HCT116 (cell line): ENCODE measurements around the gene SEMA3G. TPM values are rescaled to one million over a fixed set of nuclear protein-coding genes. Genes with fewer than 3 reads are reported as not detected.

ENCODE experiments used
- ATAC-seq: fragments of 200-7000 bp; cut with Tn5 transposase; 2 replicates; pipeline ENCODE4 v1.9.1; 2020; ENCODE audit warnings: mild to moderate bottlenecking, moderate library complexity
- BruUV-seq: library from RNA; stranded (reverse); fragments of 400-500 nt; replicated peaks from 2 replicates; lab custom pipeline; 2021; lab: Mats Ljungman, UMichigan
- CTCF ChIA-PET: fragments of 300-600 bp; sonication (Branson Sonifier 250); formaldehyde crosslinking; loops from one replicate; lab custom pipeline; 2021; ENCODE audit warnings: antibody characterized with exemption; lab: Charles Lee
- POLR2A ChIA-PET: fragments of 300-600, 350-600 bp; sonication (Branson Sonifier 250); formaldehyde crosslinking; loops from one replicate; lab custom pipeline; 2021; ENCODE audit warnings: antibody characterized with exemption; lab: Charles Lee
- RAD21 ChIA-PET, 2 experiments: fragments of 300-600 bp; sonication (Branson Sonifier 250); formaldehyde crosslinking; loops; one replicate each; lab custom pipeline; 2023; ENCODE audit warnings: low total read pairs in 2 of 2; ENCODE audit not compliant: uncharacterized antibody in 2 of 2, unreplicated experiment in 2 of 2, low non-redundant PET in 1 of 2; lab: Charles Lee
- DNase-seq: peaks from one replicate; pipeline ENCODE4 v3.0.0-alpha.2; 2010; ENCODE audit warnings: low read depth, low spot score
- H2AFZ ChIP-seq: fragments of 200-600 bp; shearing (Covaris generic), sonication (generic); 2 replicates; pipeline ENCODE4 v1.6.1; 2017; ENCODE audit warnings: low read depth, mixed run types, mixed read lengths, antibody characterized with exemption, low read length; ENCODE audit not compliant: poor library complexity, severe bottlenecking
- H3K27ac ChIP-seq: 2 replicates; pipeline ENCODE4 v1.5.1; 2012; ENCODE audit warnings: low read depth, low read length
- H3K27me3 ChIP-seq: fragments of 200-600 bp; sonication (generic); 2 replicates; pipeline ENCODE4 v1.6.1; 2016; ENCODE audit warnings: mixed run types, low read length, mixed read lengths; ENCODE audit not compliant: insufficient read depth
- H3K36me3 ChIP-seq, 2 experiments: fragments of 200-500 bp in 1 of 2; fragments of 200-600 bp in 1 of 2; sonication (Bioruptor generic) in 1 of 2; sonication (generic) in 1 of 2; 2 replicates each; pipeline versions ENCODE4 v1.5.1 to v1.6.1; 2014 to 2016; ENCODE audit warnings: low read length in 2 of 2, inconsistent platforms in 1 of 2, mixed read lengths in 1 of 2, mixed run types in 1 of 2; ENCODE audit not compliant: insufficient read depth in 2 of 2, control insufficient read depth in 1 of 2
- H3K4me1 ChIP-seq, 2 experiments: fragments of 200-600 bp in 1 of 2; sonication (generic) in 1 of 2; 2 replicates each; pipeline versions ENCODE4 v1.5.1 to v1.6.1; 2012 to 2017; ENCODE audit warnings: low read length in 2 of 2, inconsistent platforms in 1 of 2, mild to moderate bottlenecking in 1 of 2, mixed read lengths in 1 of 2, mixed run types in 1 of 2, moderate library complexity in 1 of 2; ENCODE audit not compliant: insufficient read depth in 2 of 2, control insufficient read depth in 1 of 2
- H3K4me2 ChIP-seq: fragments of 200-600 bp; sonication (generic); 2 replicates; pipeline ENCODE4 v1.6.1; 2017; ENCODE audit warnings: mixed run types, low read length, mixed read lengths
- H3K4me3 ChIP-seq, 2 experiments: fragments of 200-600 bp in 1 of 2; sonication (generic) in 1 of 2; replicated peaks in 1 of 2; 2 replicates each; pipeline ENCODE4 v1.5.1; 2011 to 2016; ENCODE audit warnings: low read length in 2 of 2, control low read depth in 1 of 2, low read depth in 1 of 2, mild to moderate bottlenecking in 1 of 2, mixed read lengths in 1 of 2, mixed run types in 1 of 2
- H3K79me2 ChIP-seq: fragments of 200-600 bp; sonication (generic); 2 replicates; pipeline ENCODE4 v1.6.1; 2017; ENCODE audit warnings: mild to moderate bottlenecking, mixed run types, low read length, moderate library complexity, mixed read lengths; ENCODE audit not compliant: insufficient read depth
- H3K9ac ChIP-seq: fragments of 200-600 bp; sonication (generic); 2 replicates; pipeline ENCODE4 v1.6.1; 2016; ENCODE audit warnings: low read length, mixed read lengths
- H3K9me2 ChIP-seq: fragments of 200-600 bp; sonication (generic), shearing (Covaris generic); 2 replicates; pipeline ENCODE4 v1.6.1; 2017; ENCODE audit warnings: mixed run types, mild to moderate bottlenecking, moderate library complexity; ENCODE audit not compliant: insufficient read depth
- H3K9me3 ChIP-seq, 2 experiments: fragments of 200-500 bp in 1 of 2; fragments of 200-600 bp in 1 of 2; sonication (Bioruptor generic) in 1 of 2; sonication (generic) in 1 of 2; 2 replicates each; pipeline ENCODE4 v1.6.1; 2014 to 2017; ENCODE audit warnings: low read length in 2 of 2, mixed read lengths in 2 of 2, inconsistent platforms in 1 of 2, low read depth in 1 of 2, mild to moderate bottlenecking in 1 of 2, mixed run types in 1 of 2, moderate library complexity in 1 of 2; ENCODE audit not compliant: control insufficient read depth in 1 of 2, insufficient read depth in 1 of 2
- H4K20me1 ChIP-seq: fragments of 200-600 bp; sonication (generic), shearing (Covaris generic); 2 replicates; pipeline ENCODE4 v1.6.1; 2017; ENCODE audit warnings: mixed run types, mild to moderate bottlenecking, moderate library complexity; ENCODE audit not compliant: insufficient read depth
- CEBPB ChIP-seq: IDR thresholded peaks from 2 replicates; pipeline ENCODE4 v1.6.1; 2012; ENCODE audit warnings: low read depth
- JUND ChIP-seq: IDR thresholded peaks from 2 replicates; pipeline ENCODE4 v1.6.1; 2012
- RAD21 ChIP-seq: IDR thresholded peaks from 2 replicates; pipeline ENCODE4 v1.6.1; 2012; ENCODE audit warnings: low read depth, mild to moderate bottlenecking
- SIN3A ChIP-seq: IDR thresholded peaks from 2 replicates; pipeline ENCODE4 v1.6.1; 2012; ENCODE audit warnings: low read depth
- intact Hi-C: fragments of 100-400 bp; cut with micrococcal nuclease; formaldehyde crosslinking; loops from 2 replicates; pipeline ENCODE4 v1.10.0; 2022
- total RNA-seq: library from RNA; stranded (reverse); gene quantifications from one replicate; pipeline ENCODE4 v1.2.1, GENCODE V29; 2021; ENCODE audit not compliant: unreplicated experiment
- TF ChIP-seq, protein P1 (sequence below), 3 experiments: fragments of 200-600 bp in 1 of 3; sonication (generic) in 1 of 3; IDR thresholded peaks in 2 of 3; conservative IDR thresholded peaks in 1 of 3; 2 replicates each; pipeline ENCODE4 v1.5.1; 2012 to 2017; ENCODE audit warnings: low read depth in 2 of 3, low read length in 2 of 3, antibody characterized with exemption in 1 of 3, borderline replicate concordance in 1 of 3, control low read depth in 1 of 3, mild to moderate bottlenecking in 1 of 3, mixed read lengths in 1 of 3, mixed run types in 1 of 3, moderate library complexity in 1 of 3; ENCODE audit not compliant: insufficient read depth in 1 of 3
- TF ChIP-seq, protein P2 (sequence below): IDR thresholded peaks from 2 replicates; pipeline ENCODE4 v1.6.1; 2012; ENCODE audit warnings: low read depth

The SEMA3G gene
- total RNA-seq, 1 experiment from 2014 or later = 4.2 TPM

DNA sequence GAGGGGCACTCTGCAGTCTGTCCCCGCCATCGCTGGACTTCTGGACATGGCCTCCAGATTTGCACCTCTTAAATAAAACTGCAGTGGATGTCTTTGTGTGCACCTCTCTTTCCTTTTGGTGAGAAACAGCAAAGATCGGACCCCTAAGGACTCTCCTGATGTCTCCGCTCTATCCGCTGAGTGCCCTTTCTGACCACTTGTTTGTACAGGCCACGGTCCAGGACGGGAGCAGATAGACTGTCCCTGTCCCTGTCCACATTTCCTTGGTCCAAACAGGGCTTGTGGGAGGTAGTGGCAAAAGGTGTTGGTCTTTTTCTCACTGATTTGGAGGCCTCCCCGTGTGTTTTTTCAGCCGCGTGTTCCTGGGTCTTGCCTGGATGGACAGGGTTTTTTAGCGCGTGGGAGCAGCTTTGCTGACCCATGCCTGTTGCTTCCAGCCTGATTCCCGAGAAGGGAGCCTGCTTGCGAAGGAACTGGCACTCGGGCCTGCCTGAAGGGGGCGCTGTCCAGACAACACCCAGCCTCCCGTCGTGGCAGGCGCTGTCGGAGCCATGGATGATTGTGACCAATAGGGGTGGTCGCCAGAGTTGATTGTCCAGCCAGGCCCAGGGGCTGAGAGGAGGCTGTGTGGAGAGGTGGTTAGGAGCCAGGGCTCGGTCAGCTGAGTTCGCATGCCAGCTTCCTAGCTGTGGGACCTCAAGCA is 37.1 kb upstream of the SEMA3G start:
- intact Hi-C loops = no loop called here
- POLR2A ChIA-PET = no interaction called here
- TF ChIP-seq, protein P1, sequence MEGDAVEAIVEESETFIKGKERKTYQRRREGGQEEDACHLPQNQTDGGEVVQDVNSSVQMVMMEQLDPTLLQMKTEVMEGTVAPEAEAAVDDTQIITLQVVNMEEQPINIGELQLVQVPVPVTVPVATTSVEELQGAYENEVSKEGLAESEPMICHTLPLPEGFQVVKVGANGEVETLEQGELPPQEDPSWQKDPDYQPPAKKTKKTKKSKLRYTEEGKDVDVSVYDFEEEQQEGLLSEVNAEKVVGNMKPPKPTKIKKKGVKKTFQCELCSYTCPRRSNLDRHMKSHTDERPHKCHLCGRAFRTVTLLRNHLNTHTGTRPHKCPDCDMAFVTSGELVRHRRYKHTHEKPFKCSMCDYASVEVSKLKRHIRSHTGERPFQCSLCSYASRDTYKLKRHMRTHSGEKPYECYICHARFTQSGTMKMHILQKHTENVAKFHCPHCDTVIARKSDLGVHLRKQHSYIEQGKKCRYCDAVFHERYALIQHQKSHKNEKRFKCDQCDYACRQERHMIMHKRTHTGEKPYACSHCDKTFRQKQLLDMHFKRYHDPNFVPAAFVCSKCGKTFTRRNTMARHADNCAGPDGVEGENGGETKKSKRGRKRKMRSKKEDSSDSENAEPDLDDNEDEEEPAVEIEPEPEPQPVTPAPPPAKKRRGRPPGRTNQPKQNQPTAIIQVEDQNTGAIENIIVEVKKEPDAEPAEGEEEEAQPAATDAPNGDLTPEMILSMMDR (IDR thresholded peaks at IDR 0.05 in 2 of 3, conservative IDR thresholded peaks at IDR 0.05 in 1 of 3; ENCODE audit: borderline replicate concordance in 1 of 3, insufficient read depth in 1 of 3, low read depth in 2 of 3, low read length in 2 of 3) = peak in 2 of 3 experiments; percentile 56 to 69; a peak in 3 of 6 replicates
- peak; percentile 9; the same call in 1 of the 2 replicates for TF ChIP-seq RAD21
- no peak for TF ChIP-seq CEBPB
- H3K27ac ChIP-seq = no peak overlapping the region
- no peak for DNase-seq
- H3K9me3 ChIP-seq = no peaks in the 10 kb centered on the region
- H3K4me3 ChIP-seq = no peak overlapping the region
- H2AFZ ChIP-seq = no peak overlapping the region
- no peak overlapping the region for H3K4me2 ChIP-seq
- CTCF ChIA-PET = no interaction called here
- peaks cover 28 to 30% of the 10 kb centered on the region in 2 experiments; a peak in 3 of 4 replicates for H3K36me3 ChIP-seq
- H3K79me2 ChIP-seq = no peaks in the 10 kb centered on the region
- H3K4me1 ChIP-seq = no peaks in the 10 kb centered on the region
- H3K9ac ChIP-seq = no peak overlapping the region
- no peaks in the 10 kb centered on the region for H4K20me1 ChIP-seq
- ATAC-seq = peak; percentile 63
- H3K27me3 ChIP-seq = no peaks in the 10 kb centered on the region
- RAD21 ChIA-PET = no interaction called here
- BruUV-seq = no TSS peak
- H3K9me2 ChIP-seq = no peaks in the 10 kb centered on the region

DNA sequence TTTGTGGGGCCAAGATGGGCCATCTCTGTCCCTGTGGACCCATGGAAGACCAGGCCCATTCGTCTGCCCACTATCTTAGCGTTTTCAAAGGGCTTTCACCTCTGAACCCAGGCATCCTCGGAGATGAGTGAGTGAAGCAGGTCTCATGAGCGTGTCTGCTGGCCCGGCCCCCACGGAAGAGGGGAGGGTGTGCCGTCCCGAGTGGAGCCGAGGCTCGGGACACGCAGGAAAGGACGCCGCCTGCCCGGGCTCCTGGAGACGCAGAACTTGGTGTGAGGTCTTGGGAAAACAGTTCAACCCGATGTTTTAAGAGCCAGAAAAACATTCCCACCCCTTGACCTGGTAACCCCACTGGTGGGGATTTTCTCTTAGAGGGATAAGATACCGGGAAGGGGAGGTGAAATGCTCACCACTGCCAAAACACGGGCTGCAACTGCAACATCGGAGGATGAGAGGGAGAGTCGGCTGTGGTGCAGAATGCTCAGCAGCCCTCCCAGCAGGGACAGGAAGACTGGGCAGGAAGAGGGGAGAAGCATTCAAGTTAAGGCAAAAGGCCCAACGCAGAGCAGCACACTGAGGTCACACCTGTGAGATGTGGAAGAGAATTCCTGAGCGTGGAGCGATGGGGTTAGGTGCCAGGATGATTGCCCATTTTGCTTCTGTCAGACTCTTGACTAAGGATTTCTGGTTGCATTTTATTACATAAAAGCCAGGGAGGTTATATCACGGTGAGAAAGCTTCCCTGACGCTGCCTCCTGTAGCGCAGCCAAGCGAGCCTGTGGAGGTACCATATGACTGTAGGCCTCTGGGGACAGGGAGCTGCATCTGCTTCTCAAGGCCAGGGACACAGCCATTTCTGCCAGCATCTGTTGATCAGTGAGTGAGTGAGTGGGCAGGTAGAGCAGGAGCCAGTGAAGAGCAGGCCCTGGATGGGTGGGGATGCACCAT is 36.1 kb upstream of the SEMA3G start:
- H3K36me3 ChIP-seq = peaks cover 31 to 35% of the 10 kb centered on the region in 2 experiments; a peak in 3 of 4 replicates
- no peak for ATAC-seq

More for the DNA sequence above, 36.1 kb upstream of the SEMA3G start:
- Histone ChIP-seq H3K79me2 (no peaks in the 10 kb centered on the region), H4K20me1 (no peaks in the 10 kb centered on the region), H3K9me3 (no peaks in the 10 kb centered on the region), H3K4me3 (no peak overlapping the region), H3K4me2 (no peak overlapping the region), H3K4me1 (no peaks in the 10 kb centered on the region), H3K27me3 (no peaks in the 10 kb centered on the region)
- RAD21 ChIA-PET = no interaction called here
- DNase-seq = no peak
- BruUV-seq = TSS peak; percentile 18
- TF ChIP-seq JUND (no peak), SIN3A (no peak)
- TF ChIP-seq, protein P2, sequence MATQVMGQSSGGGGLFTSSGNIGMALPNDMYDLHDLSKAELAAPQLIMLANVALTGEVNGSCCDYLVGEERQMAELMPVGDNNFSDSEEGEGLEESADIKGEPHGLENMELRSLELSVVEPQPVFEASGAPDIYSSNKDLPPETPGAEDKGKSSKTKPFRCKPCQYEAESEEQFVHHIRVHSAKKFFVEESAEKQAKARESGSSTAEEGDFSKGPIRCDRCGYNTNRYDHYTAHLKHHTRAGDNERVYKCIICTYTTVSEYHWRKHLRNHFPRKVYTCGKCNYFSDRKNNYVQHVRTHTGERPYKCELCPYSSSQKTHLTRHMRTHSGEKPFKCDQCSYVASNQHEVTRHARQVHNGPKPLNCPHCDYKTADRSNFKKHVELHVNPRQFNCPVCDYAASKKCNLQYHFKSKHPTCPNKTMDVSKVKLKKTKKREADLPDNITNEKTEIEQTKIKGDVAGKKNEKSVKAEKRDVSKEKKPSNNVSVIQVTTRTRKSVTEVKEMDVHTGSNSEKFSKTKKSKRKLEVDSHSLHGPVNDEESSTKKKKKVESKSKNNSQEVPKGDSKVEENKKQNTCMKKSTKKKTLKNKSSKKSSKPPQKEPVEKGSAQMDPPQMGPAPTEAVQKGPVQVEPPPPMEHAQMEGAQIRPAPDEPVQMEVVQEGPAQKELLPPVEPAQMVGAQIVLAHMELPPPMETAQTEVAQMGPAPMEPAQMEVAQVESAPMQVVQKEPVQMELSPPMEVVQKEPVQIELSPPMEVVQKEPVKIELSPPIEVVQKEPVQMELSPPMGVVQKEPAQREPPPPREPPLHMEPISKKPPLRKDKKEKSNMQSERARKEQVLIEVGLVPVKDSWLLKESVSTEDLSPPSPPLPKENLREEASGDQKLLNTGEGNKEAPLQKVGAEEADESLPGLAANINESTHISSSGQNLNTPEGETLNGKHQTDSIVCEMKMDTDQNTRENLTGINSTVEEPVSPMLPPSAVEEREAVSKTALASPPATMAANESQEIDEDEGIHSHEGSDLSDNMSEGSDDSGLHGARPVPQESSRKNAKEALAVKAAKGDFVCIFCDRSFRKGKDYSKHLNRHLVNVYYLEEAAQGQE = no peak
- TF ChIP-seq, all 23 proteins: peak for 0
- ChIA-PET CTCF (no interaction called here), POLR2A (no interaction called here)
- H2AFZ ChIP-seq = no peak overlapping the region
- no peak overlapping the region for H3K9ac ChIP-seq
- no peaks in the 10 kb centered on the region for H3K9me2 ChIP-seq
- H3K27ac ChIP-seq = no peak overlapping the region
- intact Hi-C loops = no loop called here
